GM19397 (cell line): ENCODE measurements around the gene KRTAP12-4.
"Not testable (repeated sequence)": the region's sequence is repeated elsewhere in the genome, so short reads cannot be mapped to it uniquely, and the experiment has no call there.

Experiments used
- ATAC-seq: cut with Tn5 transposase; IDR thresholded peaks from one replicate; pipeline ENCODE4 v1.9.1; 2021; ENCODE audit warnings: mild to moderate bottlenecking, moderate library complexity; ENCODE audit not compliant: unreplicated experiment

The KRTAP12-4 gene

GRCh38 chr21:44613386-44614155, 40.9 kb downstream of the KRTAP12-4 start:
- ATAC-seq = no peak

- ATAC-seq = no peak
These were observed 41.7 kb downstream of the KRTAP12-4 start for GRCh38 chr21:44612669-44613229.

- no peak for ATAC-seq
These were observed 42.4 kb downstream of the KRTAP12-4 start, which contains the start of gene KRTAP10-8 for GRCh38 chr21:44612029-44612486. TSS of gene KRTAP10-8 (plus strand) at chr21:44612079. CDS start at chr21:44612101, 22 bp downstream.

- ATAC-seq = no peak
These were observed 42.9 kb downstream of the KRTAP12-4 start for GRCh38 chr21:44611551-44611950.

- not testable (repeated sequence) for ATAC-seq
These were observed 44.2 kb downstream of the KRTAP12-4 start for GRCh38 chr21:44610157-44610843.

- ATAC-seq = no peak
These were observed 45.3 kb downstream of the KRTAP12-4 start for GRCh38 chr21:44609193-44609592.

GRCh38 chr21:44606495-44606894, 48.0 kb downstream of the KRTAP12-4 start:
- no peak for ATAC-seq
